Mucosa of rectum (tissue), 2 donors: ENCODE measurements around the gene OCIAD2.
"Not testable (repeated sequence)": the region's sequence is repeated elsewhere in the genome, so short reads cannot be mapped to it uniquely, and the experiment has no call there.

ENCODE experiments used
- H3K27ac ChIP-seq, 2 donors: one replicate each; pipeline ENCODE4 v1.7.0; 2013; ENCODE audit warnings: inconsistent platforms in 2 of 2, low read depth in 2 of 2, low read length in 2 of 2
- H3K27me3 ChIP-seq, 2 donors: one replicate each; pipeline ENCODE4 v1.7.0; 2013; ENCODE audit warnings: low read length in 2 of 2; ENCODE audit not compliant: control insufficient read depth in 2 of 2, insufficient read depth in 2 of 2
- H3K36me3 ChIP-seq, 2 donors: one replicate each; pipeline ENCODE4 v1.7.0; 2013; ENCODE audit warnings: low read length in 2 of 2; ENCODE audit not compliant: control insufficient read depth in 2 of 2, insufficient read depth in 2 of 2
- H3K4me1 ChIP-seq, 2 donors: one replicate each; pipeline ENCODE4 v1.7.0; 2013; ENCODE audit warnings: low read length in 2 of 2, mild to moderate bottlenecking in 1 of 2; ENCODE audit not compliant: control insufficient read depth in 2 of 2, insufficient read depth in 2 of 2
- H3K4me3 ChIP-seq, 2 donors: one replicate each; pipeline ENCODE4 v1.7.0; 2013; ENCODE audit warnings: low read length in 2 of 2
- H3K9ac ChIP-seq, 2 donors: one replicate each; pipeline ENCODE4 v1.7.0; 2013; ENCODE audit warnings: low read length in 2 of 2, low read depth in 1 of 2, mild to moderate bottlenecking in 1 of 2
- H3K9me3 ChIP-seq, 2 donors: one replicate each; pipeline ENCODE4 v1.7.0; 2013; ENCODE audit warnings: low read length in 2 of 2; ENCODE audit not compliant: control insufficient read depth in 2 of 2
- donor health status: healthy.
- donor health status: Normal muscosa, but diverticular disease.

OCIAD2 gene

GRCh38 chr4:48938831-48939230, 32.3 kb upstream of the OCIAD2 start:
- Histone ChIP-seq H3K36me3 (no peaks in the 10 kb centered on the region), H3K4me1 (peaks cover 0 to 2% of the 10 kb centered on the region in 2 donors), H3K27ac (no peak overlapping the region), H3K4me3 (no peak overlapping the region), H3K27me3 (no peaks in the 10 kb centered on the region), H3K9ac (no peak overlapping the region), H3K9me3 (no peaks in the 10 kb centered on the region)

DNA sequence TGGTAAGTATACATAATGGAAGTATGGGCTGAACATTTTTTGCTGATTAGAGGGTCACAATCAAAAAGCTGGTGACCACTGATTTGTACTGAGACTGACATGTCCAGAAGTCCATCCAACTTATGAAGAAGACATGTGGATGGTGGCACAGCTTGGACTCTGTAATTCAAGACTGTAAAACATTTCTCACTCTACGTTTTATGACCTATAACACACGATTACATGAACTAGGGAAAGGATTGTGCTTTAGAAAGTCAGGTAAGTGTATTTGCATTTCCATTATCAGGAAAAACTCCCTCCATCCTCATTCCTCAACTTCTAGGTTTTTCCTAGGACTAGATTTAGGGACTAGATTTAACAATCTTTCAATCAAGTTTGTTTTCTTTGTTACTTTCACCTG, 30.5 kb upstream of the OCIAD2 start:
- Histone ChIP-seq H3K27me3 (no peaks in the 10 kb centered on the region), H3K27ac (no peak overlapping the region), H3K4me3 (no peak overlapping the region), H3K36me3 (no peaks in the 10 kb centered on the region), H3K9me3 (no peaks in the 10 kb centered on the region), H3K4me1 (peaks cover 0 to 2% of the 10 kb centered on the region in 2 donors), H3K9ac (no peak overlapping the region)

- no peaks in the 10 kb centered on the region for H3K36me3 ChIP-seq
- H3K9me3 ChIP-seq = no peaks in the 10 kb centered on the region
- H3K27me3 ChIP-seq = no peaks in the 10 kb centered on the region
- H3K4me3 ChIP-seq = no peak overlapping the region
- H3K27ac ChIP-seq = no peak overlapping the region
- no peak overlapping the region for H3K9ac ChIP-seq
- no peaks in the 10 kb centered on the region for H3K4me1 ChIP-seq
These were observed 24.9 kb upstream of the OCIAD2 start for GRCh38 chr4:48931459-48931858.

DNA sequence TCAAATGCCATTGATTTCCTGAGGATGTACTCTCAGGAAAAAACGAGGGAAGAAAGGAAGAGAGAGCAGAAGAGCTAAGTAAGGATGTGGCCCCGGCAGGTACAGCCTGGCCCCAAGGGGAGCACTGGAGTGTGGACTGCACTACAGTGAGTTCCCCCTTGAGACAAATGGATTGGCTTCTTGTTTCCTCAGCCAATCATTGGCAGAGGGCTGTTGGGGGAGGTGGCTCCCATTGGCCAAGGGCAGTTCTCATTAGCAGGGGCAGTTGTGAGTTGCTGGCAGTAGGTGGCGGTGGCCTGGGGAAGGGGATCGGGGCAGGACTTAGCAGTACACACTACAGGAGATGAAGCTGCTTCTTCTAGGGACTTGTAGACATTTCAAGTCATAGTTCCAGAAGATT, 24.1 kb upstream of the OCIAD2 start:
- H3K27me3 ChIP-seq = no peaks in the 10 kb centered on the region

DNA sequence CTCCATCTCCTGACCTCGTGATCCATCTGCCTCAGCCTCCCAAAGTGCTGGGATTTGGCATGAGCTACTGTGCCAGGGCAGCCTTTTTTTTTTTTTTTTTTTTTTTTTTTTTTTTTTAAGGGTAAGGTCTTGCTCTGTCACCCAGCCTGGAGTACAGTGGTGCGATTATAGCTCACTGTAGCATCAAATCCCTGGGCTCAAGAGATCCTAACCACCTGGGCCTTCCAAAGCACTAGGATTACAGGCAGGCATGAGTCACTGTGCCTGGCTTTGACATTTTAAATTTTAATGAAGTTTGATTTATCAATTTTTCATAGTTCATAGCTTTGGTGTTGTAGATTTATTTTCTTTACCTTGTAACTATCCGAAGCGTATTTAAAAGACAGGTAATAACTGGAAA, 17.8 kb upstream of the OCIAD2 start:
- Histone ChIP-seq H3K27ac (no peak overlapping the region), H3K4me1 (no peaks in the 10 kb centered on the region)

More for the DNA sequence above, 24.1 kb upstream of the OCIAD2 start:
- Histone ChIP-seq H3K9ac (no peak overlapping the region), H3K27ac (no peak overlapping the region), H3K4me3 (no peak overlapping the region), H3K9me3 (no peaks in the 10 kb centered on the region), H3K36me3 (no peaks in the 10 kb centered on the region), H3K4me1 (no peaks in the 10 kb centered on the region)

DNA sequence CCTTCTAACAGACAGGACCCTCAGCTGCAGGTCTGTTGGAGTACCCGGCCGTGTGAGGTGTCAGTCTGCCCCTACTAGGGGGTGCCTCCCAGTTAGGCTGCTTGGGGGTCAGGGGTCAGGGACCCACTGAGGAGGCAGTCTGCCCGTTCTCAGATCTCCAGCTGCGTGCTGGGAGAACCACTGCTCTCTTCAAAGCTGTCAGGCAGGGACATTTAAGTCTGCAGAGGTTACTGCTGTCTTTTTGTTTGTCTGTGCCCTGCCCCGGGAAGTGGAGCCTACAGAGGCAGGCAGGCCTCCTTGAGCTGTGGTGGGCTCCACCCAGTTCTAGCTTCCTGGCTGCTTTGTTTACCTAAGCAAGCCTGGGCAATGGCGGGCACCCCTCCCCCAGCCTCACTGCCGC, 16.5 kb upstream of the OCIAD2 start:
- not testable (repeated sequence) for H3K27me3 ChIP-seq, H3K27ac ChIP-seq, H3K4me3 ChIP-seq, H3K4me1 ChIP-seq, H3K9me3 ChIP-seq, H3K36me3 ChIP-seq, H3K9ac ChIP-seq

More for the DNA sequence above, 17.8 kb upstream of the OCIAD2 start:
- H3K4me3 ChIP-seq = no peak overlapping the region
- no peaks in the 10 kb centered on the region for H3K9me3 ChIP-seq
- no peaks in the 10 kb centered on the region for H3K27me3 ChIP-seq
- no peaks in the 10 kb centered on the region for H3K36me3 ChIP-seq
- H3K9ac ChIP-seq = no peak overlapping the region

GRCh38 chr4:48914311-48914710, 7.7 kb upstream of the OCIAD2 start:
- no peak overlapping the region for H3K27ac ChIP-seq
- H3K9me3 ChIP-seq = no peaks in the 10 kb centered on the region
- no peaks in the 10 kb centered on the region for H3K36me3 ChIP-seq
- H3K4me1 ChIP-seq = no peaks in the 10 kb centered on the region
- no peak overlapping the region for H3K9ac ChIP-seq
- no peaks in the 10 kb centered on the region for H3K27me3 ChIP-seq
- H3K4me3 ChIP-seq = no peak overlapping the region

DNA sequence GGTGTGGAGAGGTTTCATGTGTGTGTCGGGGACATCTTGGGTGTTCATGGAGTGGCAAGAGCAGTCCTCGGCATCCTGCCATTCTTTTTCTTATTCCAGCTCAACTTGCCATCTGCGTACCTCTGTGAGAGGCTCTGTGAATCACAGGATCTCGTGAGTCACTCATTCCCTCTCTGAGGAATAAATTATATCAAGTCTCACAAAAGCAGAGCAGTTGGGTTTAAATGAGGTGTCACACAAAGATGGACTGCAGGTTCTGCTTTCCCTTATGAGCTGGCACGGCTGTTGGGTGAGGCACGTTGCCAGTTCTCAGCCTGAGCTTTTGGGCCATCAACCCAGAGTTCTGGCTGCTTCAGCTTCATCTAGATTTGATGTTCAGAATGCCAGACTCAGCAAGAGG, 6.8 kb upstream of the OCIAD2 start:
- Histone ChIP-seq H3K36me3 (no peaks in the 10 kb centered on the region), H3K27ac (no peak overlapping the region), H3K9me3 (no peaks in the 10 kb centered on the region), H3K4me3 (no peak overlapping the region), H3K9ac (no peak overlapping the region), H3K4me1 (no peaks in the 10 kb centered on the region), H3K27me3 (no peaks in the 10 kb centered on the region)

GRCh38 chr4:48912349-48912748, 5.8 kb upstream of the OCIAD2 start:
- H3K4me3 ChIP-seq = no peak overlapping the region
- no peaks in the 10 kb centered on the region for H3K27me3 ChIP-seq
- no peaks in the 10 kb centered on the region for H3K9me3 ChIP-seq
- H3K4me1 ChIP-seq = no peaks in the 10 kb centered on the region
- H3K9ac ChIP-seq = no peak overlapping the region
- no peaks in the 10 kb centered on the region for H3K36me3 ChIP-seq
- H3K27ac ChIP-seq = no peak overlapping the region

- Histone ChIP-seq H3K27me3 (no peaks in the 10 kb centered on the region), H3K9me3 (no peaks in the 10 kb centered on the region), H3K4me1 (peaks cover 4 to 10% of the 10 kb centered on the region in 2 donors), H3K9ac (no peak overlapping the region), H3K36me3 (no peaks in the 10 kb centered on the region), H3K27ac (no peak overlapping the region), H3K4me3 (no peak overlapping the region)
These were observed 3.9 kb upstream of the OCIAD2 start for GRCh38 chr4:48910511-48910910.

DNA sequence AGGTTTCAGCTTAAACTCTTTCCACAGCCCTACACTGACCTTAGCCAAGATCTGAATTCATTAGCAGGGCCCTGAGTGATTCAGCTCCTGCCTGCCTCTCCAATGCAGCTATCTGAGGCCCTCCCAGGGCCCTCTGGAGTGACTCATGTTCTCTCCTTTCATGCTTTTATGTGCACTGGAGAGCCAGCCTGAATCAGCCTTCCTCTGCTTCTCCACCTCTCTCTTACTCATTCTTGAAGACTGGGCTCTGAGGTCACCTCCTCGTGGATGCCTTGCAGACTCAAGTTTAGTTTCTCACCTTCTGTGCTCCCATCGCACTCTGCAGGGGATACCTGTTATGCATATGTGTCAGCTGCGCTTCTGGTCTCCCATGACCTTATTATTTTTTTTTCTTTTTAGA, 3.1 kb upstream of the OCIAD2 start:
- no peaks in the 10 kb centered on the region for H3K27me3 ChIP-seq
- peaks cover 11 to 16% of the 10 kb centered on the region in 2 donors for H3K4me1 ChIP-seq
- H3K4me3 ChIP-seq = no peak overlapping the region
- H3K9me3 ChIP-seq = no peaks in the 10 kb centered on the region
- no peak overlapping the region for H3K9ac ChIP-seq
- H3K36me3 ChIP-seq = no peaks in the 10 kb centered on the region
- no peak overlapping the region for H3K27ac ChIP-seq
